Measurements from ENCODE around the gene KLF11.

The KLF11 gene

GRCh38 chr2:10042301-10043161, 819 bp upstream of the KLF11 start:
- DNase-seq (ENCODE audit: low read depth) = no peak

- DNase-seq (ENCODE audit: low read depth) = peak; percentile 94
These were observed 704 bp downstream of the KLF11 start for GRCh38 chr2:10043906-10044601.

GRCh38 chr2:10045561-10046355, 2.4 kb downstream of the KLF11 start:
- DNase-seq (ENCODE audit: low read depth) = no peak

GRCh38 chr2:10046931-10047330, 3.6 kb downstream of the KLF11 start:
- DNase-seq (ENCODE audit: low read depth) = no peak

- DNase-seq (ENCODE audit: low read depth) = no peak
These were observed 4.5 kb downstream of the KLF11 start for GRCh38 chr2:10047616-10048500.

- no peak for DNase-seq (ENCODE audit: low read depth)
These were observed 5.3 kb downstream of the KLF11 start for GRCh38 chr2:10048501-10049171.

- DNase-seq (ENCODE audit: low read depth) = no peak
These were observed 8.9 kb downstream of the KLF11 start for GRCh38 chr2:10052216-10052615.

GRCh38 chr2:10053351-10053750, 10.0 kb downstream of the KLF11 start:
- no peak for DNase-seq (ENCODE audit: low read depth)

GRCh38 chr2:10054424-10054823, 11.1 kb downstream of the KLF11 start:
- DNase-seq (ENCODE audit: low read depth) = no peak

- DNase-seq (ENCODE audit: low read depth) = no peak
These were observed 11.6 kb downstream of the KLF11 start for GRCh38 chr2:10054976-10055375.

GRCh38 chr2:10056439-10056838, 13.1 kb downstream of the KLF11 start:
- DNase-seq (ENCODE audit: low read depth) = no peak

- no peak for DNase-seq (ENCODE audit: low read depth)
These were observed 14.1 kb downstream of the KLF11 start for GRCh38 chr2:10057231-10058107.

- no peak for DNase-seq (ENCODE audit: low read depth)
These were observed 15.1 kb downstream of the KLF11 start for GRCh38 chr2:10058251-10059015.

- no peak for DNase-seq (ENCODE audit: low read depth)
These were observed 15.6 kb downstream of the KLF11 start for GRCh38 chr2:10059016-10059351.

GRCh38 chr2:10059552-10060335, 16.4 kb downstream of the KLF11 start:
- no peak for DNase-seq (ENCODE audit: low read depth)

GRCh38 chr2:10061221-10061925, 18.0 kb downstream of the KLF11 start:
- no peak for DNase-seq (ENCODE audit: low read depth)

- DNase-seq (ENCODE audit: low read depth) = no peak
These were observed 19.6 kb downstream of the KLF11 start for GRCh38 chr2:10062931-10063365.

GRCh38 chr2:10063566-10063965, 20.2 kb downstream of the KLF11 start:
- no peak for DNase-seq (ENCODE audit: low read depth)
